Measurements from ENCODE around the gene ANKRD63. TPM values are rescaled to one million over a fixed set of nuclear protein-coding genes. Genes with fewer than 3 reads are reported as not detected.

Gene ANKRD63
- total RNA-seq, 2 experiments from 2014 or later = 0.17 TPM; not detected in 1

- POLR2A ChIA-PET = interaction anchor here (0.6 kb wide), 1 partner anchor 235 kb away, joined by 4 read pairs; no protein-coding TSS in a partner anchor
- CTCF ChIA-PET = interaction anchor here (0.6 to 4.9 kb wide), 64 partner anchors 11 to 650 kb away, joined by 3 to 63 read pairs (median 4); partner anchors contain the start of genes BAHD1, CCDC9B, IVD and PAK6
Observed at GRCh38 chr15:40274350-40275274, 8.3 kb downstream of the ANKRD63 start.

GRCh38 chr15:40273428-40273827, 9.4 kb downstream of the ANKRD63 start:
- CTCF ChIA-PET = interaction anchor here (0.6 to 4.9 kb wide), 22 partner anchors 10 to 242 kb away, joined by 3 to 63 read pairs (median 5); partner anchors contain the start of genes CCDC9B, IVD, PLCB2 and SRP14
- POLR2A ChIA-PET = no interaction called here

- ChIA-PET POLR2A (no interaction called here), CTCF (interaction anchor here (1.0 to 4.9 kb wide), 11 partner anchors 9 to 233 kb away, joined by 3 to 63 read pairs (median 4); partner anchors contain the start of genes CCDC9B, PLCB2 and SRP14)
Observed at GRCh38 chr15:40272485-40273056, 10.3 kb downstream of the ANKRD63 start.

GRCh38 chr15:40271685-40272484, 11.0 kb downstream of the ANKRD63 start:
- CTCF ChIA-PET = interaction anchor here (0.8 to 4.9 kb wide), 7 partner anchors 8 to 226 kb away, joined by 3 to 63 read pairs (median 3); partner anchors contain the start of gene PLCB2
- POLR2A ChIA-PET = no interaction called here

- ChIA-PET CTCF (interaction anchor here (1.8 kb wide), 1 partner anchor 9 kb away, joined by 7 read pairs; no protein-coding TSS in a partner anchor), POLR2A (no interaction called here)
Observed at GRCh38 chr15:40270246-40270995, 12.4 kb downstream of the ANKRD63 start.

GRCh38 chr15:40269604-40270003, 13.3 kb downstream of the ANKRD63 start:
- ChIA-PET POLR2A (interaction anchor here (0.6 kb wide), 1 partner anchor 433 kb away, joined by 3 read pairs; no protein-coding TSS in a partner anchor), CTCF (interaction anchor here (1.8 kb wide), 1 partner anchor 10 kb away, joined by 7 read pairs; no protein-coding TSS in a partner anchor)

- POLR2A ChIA-PET = no interaction called here
- CTCF ChIA-PET = interaction anchor here (1.2 kb wide), 1 partner anchor 12 kb away, joined by 6 read pairs; no protein-coding TSS in a partner anchor
Observed at GRCh38 chr15:40267670-40268069, 15.2 kb downstream of the ANKRD63 start.

- CTCF ChIA-PET = interaction anchor here (1.2 kb wide), 1 partner anchor 13 kb away, joined by 6 read pairs; no protein-coding TSS in a partner anchor
Observed at GRCh38 chr15:40266828-40267304, 16.0 kb downstream of the ANKRD63 start.

GRCh38 chr15:40265875-40266274, 17.0 kb downstream of the ANKRD63 start:
- POLR2A ChIA-PET = no interaction called here
- CTCF ChIA-PET = interaction anchor here (4.7 kb wide), 1 partner anchor 8 kb away, joined by 35 read pairs; no protein-coding TSS in a partner anchor

More at GRCh38 chr15:40266828-40267304, 16.0 kb downstream of the ANKRD63 start:
- POLR2A ChIA-PET = no interaction called here

GRCh38 chr15:40265355-40265754, 17.5 kb downstream of the ANKRD63 start:
- POLR2A ChIA-PET = no interaction called here
- CTCF ChIA-PET = interaction anchor here (4.7 kb wide), 1 partner anchor 8 kb away, joined by 35 read pairs; no protein-coding TSS in a partner anchor

GRCh38 chr15:40264321-40265153, 18.3 kb downstream of the ANKRD63 start:
- ChIA-PET CTCF (interaction anchor here (0.8 to 4.7 kb wide), 2 partner anchors 9 to 80 kb away, joined by 3 to 35 read pairs; no protein-coding TSS in a partner anchor), POLR2A (no interaction called here)

GRCh38 chr15:40263024-40263754, 19.7 kb downstream of the ANKRD63 start:
- POLR2A ChIA-PET = interaction anchor here (0.6 kb wide), 1 partner anchor 182 kb away, joined by 7 read pairs; no protein-coding TSS in a partner anchor
- CTCF ChIA-PET = interaction anchor here (0.8 to 4.7 kb wide), 2 partner anchors 10 to 81 kb away, joined by 3 to 35 read pairs; no protein-coding TSS in a partner anchor

GRCh38 chr15:40259021-40259420, 23.8 kb downstream of the ANKRD63 start:
- ChIA-PET POLR2A (interaction anchor here (0.7 kb wide), 1 partner anchor 8 kb away, joined by 3 read pairs; no protein-coding TSS in a partner anchor), CTCF (no interaction called here)

- CTCF ChIA-PET = interaction anchor here (1.0 kb wide), 1 partner anchor 16 kb away, joined by 4 read pairs; no protein-coding TSS in a partner anchor
- POLR2A ChIA-PET = no interaction called here
Observed at GRCh38 chr15:40258544-40258943, 24.3 kb downstream of the ANKRD63 start.

GRCh38 chr15:40257656-40258450, 25.0 kb downstream of the ANKRD63 start:
- POLR2A ChIA-PET = no interaction called here
- CTCF ChIA-PET = interaction anchor here (0.6 to 1.1 kb wide), 3 partner anchors 14 to 18 kb away, joined by 3 to 9 read pairs (median 4); no protein-coding TSS in a partner anchor
